ENCODE results near the gene CGRRF1.

The CGRRF1 gene

DNA sequence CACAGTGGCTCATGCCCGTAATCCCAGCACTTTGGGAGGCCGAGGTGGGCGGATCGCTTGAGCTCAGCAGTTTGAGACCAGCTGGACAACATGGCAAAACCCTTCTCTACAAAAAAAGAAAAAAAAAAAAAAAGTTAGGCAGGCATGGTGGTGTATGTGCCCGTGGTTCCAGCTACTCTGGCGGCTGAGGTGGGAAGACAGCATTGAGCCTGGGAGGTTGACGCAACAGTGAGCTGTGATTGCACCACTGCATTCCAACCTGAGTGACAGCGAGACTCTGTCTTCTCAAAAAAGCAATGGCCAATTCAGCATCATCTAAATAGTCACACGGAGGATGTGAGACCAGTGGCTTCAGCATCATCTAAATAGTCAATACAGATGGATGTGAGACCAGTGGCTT is 46.8 kb downstream of the CGRRF1 start:
- TF ChIP-seq, protein P1, sequence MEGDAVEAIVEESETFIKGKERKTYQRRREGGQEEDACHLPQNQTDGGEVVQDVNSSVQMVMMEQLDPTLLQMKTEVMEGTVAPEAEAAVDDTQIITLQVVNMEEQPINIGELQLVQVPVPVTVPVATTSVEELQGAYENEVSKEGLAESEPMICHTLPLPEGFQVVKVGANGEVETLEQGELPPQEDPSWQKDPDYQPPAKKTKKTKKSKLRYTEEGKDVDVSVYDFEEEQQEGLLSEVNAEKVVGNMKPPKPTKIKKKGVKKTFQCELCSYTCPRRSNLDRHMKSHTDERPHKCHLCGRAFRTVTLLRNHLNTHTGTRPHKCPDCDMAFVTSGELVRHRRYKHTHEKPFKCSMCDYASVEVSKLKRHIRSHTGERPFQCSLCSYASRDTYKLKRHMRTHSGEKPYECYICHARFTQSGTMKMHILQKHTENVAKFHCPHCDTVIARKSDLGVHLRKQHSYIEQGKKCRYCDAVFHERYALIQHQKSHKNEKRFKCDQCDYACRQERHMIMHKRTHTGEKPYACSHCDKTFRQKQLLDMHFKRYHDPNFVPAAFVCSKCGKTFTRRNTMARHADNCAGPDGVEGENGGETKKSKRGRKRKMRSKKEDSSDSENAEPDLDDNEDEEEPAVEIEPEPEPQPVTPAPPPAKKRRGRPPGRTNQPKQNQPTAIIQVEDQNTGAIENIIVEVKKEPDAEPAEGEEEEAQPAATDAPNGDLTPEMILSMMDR (IDR thresholded peaks at IDR 0.05): no peak
- no peak overlapping the region for H3K27ac ChIP-seq

DNA sequence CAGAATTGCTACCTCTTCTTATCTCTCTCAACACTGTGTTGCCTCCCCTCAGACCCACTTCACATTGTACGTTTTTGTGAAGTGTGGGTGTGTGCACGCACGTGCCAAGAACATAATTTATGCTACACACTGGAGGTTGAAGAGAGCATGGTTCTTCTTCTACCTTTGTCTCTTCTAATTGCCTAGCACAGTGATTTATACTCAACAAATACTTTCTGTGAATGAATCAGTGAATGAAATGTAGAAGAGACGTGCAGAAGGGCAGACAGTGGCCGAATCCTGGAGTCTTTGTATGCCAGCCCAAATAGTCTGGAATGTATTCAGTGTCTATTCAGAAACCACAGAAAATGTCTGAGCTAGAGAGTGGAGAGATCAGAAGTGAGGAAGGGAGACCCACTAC is 52.6 kb downstream of the CGRRF1 start:
- TF ChIP-seq ZFX (IDR thresholded peaks at IDR 0.05; ENCODE audit: borderline replicate concordance): no peak
- TF ChIP-seq, protein P1 (IDR thresholded peaks at IDR 0.05): no peak
- no peak overlapping the region for H3K27ac ChIP-seq

DNA sequence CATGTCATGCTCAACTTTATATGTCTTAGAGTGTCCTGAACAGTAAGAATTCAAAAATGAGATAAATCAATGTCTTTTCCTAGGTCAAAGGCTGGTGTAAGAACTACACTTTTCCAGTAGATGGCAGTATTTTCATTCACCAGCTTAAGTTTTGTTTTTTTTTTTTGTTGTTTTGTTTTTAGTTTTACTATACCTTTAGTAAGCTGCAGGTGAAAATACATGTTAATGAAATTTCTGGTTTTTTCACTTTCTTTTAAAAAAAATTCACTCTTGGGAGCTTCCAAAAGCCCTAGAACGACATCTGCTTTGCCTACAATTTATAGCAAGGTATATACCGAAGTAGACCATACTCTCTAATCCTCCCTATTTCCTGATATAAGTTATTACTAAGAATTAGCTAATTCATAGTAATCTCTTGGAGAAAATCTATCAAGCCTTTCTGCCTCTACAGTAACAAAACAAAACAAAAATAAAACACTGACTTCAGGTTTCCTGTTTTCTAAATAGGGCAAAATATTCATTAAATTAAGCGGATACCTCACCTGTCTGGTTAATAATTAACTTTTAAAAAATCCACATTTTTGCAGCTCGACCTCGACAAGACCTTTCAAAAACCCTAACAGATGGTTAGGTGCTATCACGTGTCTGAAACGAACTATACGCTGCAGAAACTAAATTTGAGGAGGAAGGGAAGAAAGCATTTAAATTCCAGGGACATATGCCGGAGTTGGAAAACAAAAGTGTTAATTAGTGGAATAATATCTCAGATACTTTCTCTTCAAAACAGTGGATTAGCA is 54.6 kb downstream of the CGRRF1 start:
- H3K27ac ChIP-seq: peak overlapping the region; percentile 84
- no peak for TF ChIP-seq ZFX (IDR thresholded peaks at IDR 0.05; ENCODE audit: borderline replicate concordance)
- TF ChIP-seq, protein P1 (IDR thresholded peaks at IDR 0.05): peak; percentile 89

DNA sequence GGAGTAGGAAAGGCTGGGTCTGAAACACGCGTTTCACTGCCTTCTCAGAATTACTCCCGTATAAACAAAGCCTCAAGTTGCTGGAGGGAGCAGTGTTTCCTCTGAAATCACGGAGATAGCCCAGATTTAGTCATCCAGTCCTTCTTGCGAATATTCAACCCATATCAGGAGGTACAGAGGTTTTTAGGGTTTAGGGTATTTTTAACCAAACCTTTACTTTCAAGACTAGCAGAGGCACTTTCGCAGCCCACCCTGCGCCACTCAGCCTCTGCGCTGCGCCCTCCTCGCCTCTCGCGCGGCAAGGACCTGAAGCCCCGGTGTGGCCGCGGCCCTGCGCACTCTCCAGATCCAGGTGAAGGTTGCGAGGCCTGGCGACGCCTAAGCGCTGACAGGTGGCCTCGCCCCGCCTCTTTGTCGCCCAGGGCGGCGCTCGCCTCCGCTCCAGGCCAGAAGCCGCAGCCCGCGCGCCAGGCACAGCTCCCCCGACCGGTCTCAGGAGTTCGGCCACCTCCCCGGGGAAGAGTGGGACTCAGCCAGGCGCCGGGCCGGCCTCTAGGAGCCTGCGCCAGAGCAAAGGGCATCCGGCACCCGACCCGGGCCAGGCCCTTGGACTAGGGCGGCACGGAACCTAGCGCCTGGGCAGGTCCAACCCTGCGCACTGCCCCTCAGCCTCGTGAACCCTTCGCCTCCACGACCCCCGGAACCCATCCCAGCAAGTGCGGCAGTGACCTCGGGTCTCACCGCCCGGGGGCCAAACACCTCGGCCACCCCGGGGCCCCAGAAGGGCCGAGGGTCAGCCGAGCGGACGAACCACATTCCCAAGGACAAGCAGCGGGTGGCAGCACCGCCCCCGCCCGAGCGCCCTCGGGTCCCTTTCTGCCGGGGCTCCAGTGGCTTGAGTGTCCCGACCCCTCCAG is 55.4 kb downstream of the CGRRF1 start:
- H3K27ac ChIP-seq: peak overlapping the region; percentile 84
- TF ChIP-seq, protein P1 (IDR thresholded peaks at IDR 0.05): peak; percentile 22
- no peak for TF ChIP-seq ZFX (IDR thresholded peaks at IDR 0.05; ENCODE audit: borderline replicate concordance)

DNA sequence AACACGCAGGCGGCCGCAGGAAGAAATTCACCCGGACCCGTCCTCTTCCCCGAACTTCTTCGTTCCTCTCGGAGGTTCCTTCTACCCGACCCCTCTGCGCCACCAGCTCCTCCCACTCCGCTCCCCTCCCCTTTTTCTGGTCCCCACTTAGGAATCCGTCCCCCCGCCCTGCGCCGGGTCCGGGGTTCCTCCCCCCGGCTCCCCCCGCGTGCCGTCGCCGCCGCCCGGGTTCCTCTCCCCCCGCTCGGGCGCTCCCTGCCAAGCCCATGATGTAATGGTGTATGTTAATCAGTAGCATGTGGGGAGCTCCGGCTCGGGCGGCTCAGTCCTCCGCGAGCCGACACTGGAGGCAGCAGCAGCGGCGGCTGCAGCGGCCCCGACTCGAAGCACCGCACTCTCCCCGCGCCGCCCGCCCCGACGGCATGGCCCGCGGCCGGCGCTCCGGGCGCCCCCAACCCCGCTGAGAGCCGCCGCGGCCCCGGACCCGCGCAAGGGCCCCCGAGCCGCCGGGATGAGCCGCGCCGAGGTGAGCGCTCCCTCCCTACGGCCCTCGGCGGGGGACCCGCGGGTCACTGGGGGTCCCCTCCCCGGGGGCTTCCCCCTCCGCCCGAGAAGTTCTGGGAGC is 56.2 kb downstream of the CGRRF1 start:
- TF ChIP-seq, protein P1 (IDR thresholded peaks at IDR 0.05): no peak
- no peak for TF ChIP-seq ZFX (IDR thresholded peaks at IDR 0.05; ENCODE audit: borderline replicate concordance)
- H3K27ac ChIP-seq: peak overlapping the region; percentile 84

DNA sequence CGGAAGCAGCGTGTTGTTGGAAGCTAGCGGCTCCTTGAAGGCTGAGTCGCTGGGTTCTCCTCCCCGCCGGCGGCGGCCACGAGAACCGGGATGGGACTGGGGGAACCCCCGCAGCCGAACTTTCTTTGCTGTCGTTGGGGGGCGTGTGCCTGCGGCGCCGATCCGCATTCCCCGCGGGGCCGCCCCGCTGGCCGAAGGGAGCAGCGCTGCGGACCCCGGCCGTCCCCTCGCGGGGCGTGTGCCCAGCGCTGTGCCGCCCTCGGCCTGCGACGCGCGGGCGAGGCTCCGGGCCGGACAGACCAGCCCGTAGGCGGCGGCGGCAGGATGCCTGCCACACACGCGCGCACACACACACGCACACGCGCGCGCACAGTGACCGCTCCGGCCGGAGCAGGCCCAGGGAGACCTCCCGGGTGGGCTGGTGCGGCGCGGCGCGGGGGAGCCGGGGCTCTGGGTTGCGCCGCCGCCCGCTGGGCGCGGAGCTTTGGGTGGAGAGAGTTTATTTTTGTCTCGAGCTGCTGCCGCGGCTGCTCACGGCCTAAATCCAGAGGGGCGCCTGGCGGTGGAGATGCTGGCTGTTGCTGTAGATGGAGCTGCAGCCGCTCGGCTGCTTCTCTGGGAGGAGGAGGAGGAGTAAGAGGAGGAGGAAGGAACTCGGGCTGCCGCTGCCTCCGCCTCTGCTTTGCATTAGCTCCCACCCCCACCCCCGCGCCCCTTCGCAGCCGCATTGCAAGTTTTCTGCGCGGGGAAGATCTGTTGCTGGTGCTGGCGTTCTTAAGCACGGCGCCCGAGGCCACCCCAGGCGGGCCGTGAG is 56.9 kb downstream of the CGRRF1 start, which contains the start of gene SAMD4A:
TSS of gene SAMD4A (plus strand) at position 719 of the 814 bp plus-strand sequence. CDS start 789 bp downstream, outside the sequence.
- TF ChIP-seq ZFX (IDR thresholded peaks at IDR 0.05; ENCODE audit: borderline replicate concordance): no peak
- TF ChIP-seq, protein P1 (IDR thresholded peaks at IDR 0.05): peak; percentile 19; the same call in 1 of the 2 replicates
- H3K27ac ChIP-seq: peak within 1 kb of the TSS; percentile 84
